Measurements from ENCODE around the gene VANGL2. TPM values are rescaled to one million over a fixed set of nuclear protein-coding genes. Genes with fewer than 3 reads are reported as not detected.

VANGL2 gene
- total and polyA plus RNA-seq, 4 donors, result 1.3 to 13.9 (median 2.2) TPM

- ATAC-seq (ENCODE audit: insufficient read depth, low FRiP score) (no peak), DNase-seq (peak in 1 of 3 donors; percentile 38)
- Histone ChIP-seq H3K9ac (ENCODE audit: insufficient read depth in 1 of 2, low read length in 2 of 2) (no peak overlapping the region), H3K4me3 (no peak overlapping the region), H3K27me3 (ENCODE audit: control insufficient read depth in 3 of 3, insufficient read depth in 3 of 3, low read length in 2 of 3) (no peaks in the 10 kb centered on the region), H3K27ac (ENCODE audit: low read depth in 1 of 2, low read length in 1 of 2) (no peak overlapping the region), H3K36me3 (ENCODE audit: control insufficient read depth in 4 of 4, insufficient read depth in 4 of 4, low read length in 4 of 4) (no peaks in the 10 kb centered on the region), H3K9me3 (ENCODE audit: control insufficient read depth in 4 of 4, insufficient read depth in 3 of 4, low read length in 3 of 4) (no peaks in the 10 kb centered on the region), H3K4me1 (ENCODE audit: control insufficient read depth in 5 of 5, insufficient read depth in 5 of 5, low read length in 5 of 5) (peaks cover 0 to 23% (median 1%) of the 10 kb centered on the region in 5 donors)
- TF ChIP-seq CTCF (IDR thresholded peaks at IDR 0.05; ENCODE audit: control extremely low read depth, extremely low read depth), result no peak
- 43 to 65% methylated on average over 6 of the region's 6 CpGs for WGBS, 2 donors
Measured at GRCh38 chr1:160411271-160412027, 11.1 kb downstream of the VANGL2 start.

- no peak overlapping the region for H3K27ac ChIP-seq (ENCODE audit: low read depth in 1 of 2, low read length in 1 of 2)
- no peaks in the 10 kb centered on the region for H3K9me3 ChIP-seq (ENCODE audit: control insufficient read depth in 4 of 4, insufficient read depth in 3 of 4, low read length in 3 of 4)
- no peak for TF ChIP-seq CTCF (IDR thresholded peaks at IDR 0.05; ENCODE audit: control extremely low read depth, extremely low read depth)
- 84 to 93% methylated on average over 3 of the region's 3 CpGs for WGBS, 2 donors
- DNase-seq (no peak), ATAC-seq (ENCODE audit: insufficient read depth, low FRiP score) (no peak)
- no peak overlapping the region for H3K9ac ChIP-seq (ENCODE audit: insufficient read depth in 1 of 2, low read length in 2 of 2)
- H3K4me1 ChIP-seq (ENCODE audit: control insufficient read depth in 5 of 5, insufficient read depth in 5 of 5, low read length in 5 of 5), result peaks cover 0 to 23% (median 1%) of the 10 kb centered on the region in 5 donors
- no peak overlapping the region for H3K4me3 ChIP-seq
- no peaks in the 10 kb centered on the region for H3K27me3 ChIP-seq (ENCODE audit: control insufficient read depth in 3 of 3, insufficient read depth in 3 of 3, low read length in 2 of 3)
- no peaks in the 10 kb centered on the region for H3K36me3 ChIP-seq (ENCODE audit: control insufficient read depth in 4 of 4, insufficient read depth in 4 of 4, low read length in 4 of 4)
Measured at GRCh38 chr1:160412028-160412362, 11.6 kb downstream of the VANGL2 start.

GRCh38 chr1:160413716-160414115 lies 13.4 kb downstream of the VANGL2 start:
- DNase-seq, result no peak
- H3K36me3 ChIP-seq (ENCODE audit: control insufficient read depth in 4 of 4, insufficient read depth in 4 of 4, low read length in 4 of 4), result peaks cover 0 to 6% (median 0%) of the 10 kb centered on the region in 4 donors
- H3K27me3 ChIP-seq (ENCODE audit: control insufficient read depth in 3 of 3, insufficient read depth in 3 of 3, low read length in 2 of 3), result no peaks in the 10 kb centered on the region
- no peaks in the 10 kb centered on the region for H3K9me3 ChIP-seq (ENCODE audit: control insufficient read depth in 4 of 4, insufficient read depth in 3 of 4, low read length in 3 of 4)
- no peak for TF ChIP-seq CTCF (IDR thresholded peaks at IDR 0.05; ENCODE audit: control extremely low read depth, extremely low read depth)
- no peak overlapping the region for H3K4me3 ChIP-seq
- ATAC-seq (ENCODE audit: insufficient read depth, low FRiP score), result no peak
- H3K27ac ChIP-seq (ENCODE audit: low read depth in 1 of 2, low read length in 1 of 2), result no peak overlapping the region
- H3K4me1 ChIP-seq (ENCODE audit: control insufficient read depth in 5 of 5, insufficient read depth in 5 of 5, low read length in 5 of 5), result peaks cover 0 to 23% (median 1%) of the 10 kb centered on the region in 5 donors
- no peak overlapping the region for H3K9ac ChIP-seq (ENCODE audit: insufficient read depth in 1 of 2, low read length in 2 of 2)
- 89 to 94% methylated on average over 3 of the region's 3 CpGs for whole genome bisulfite sequencing, 2 donors
